ENCODE measurements around the gene SMIM45.

Gene SMIM45

DNA sequence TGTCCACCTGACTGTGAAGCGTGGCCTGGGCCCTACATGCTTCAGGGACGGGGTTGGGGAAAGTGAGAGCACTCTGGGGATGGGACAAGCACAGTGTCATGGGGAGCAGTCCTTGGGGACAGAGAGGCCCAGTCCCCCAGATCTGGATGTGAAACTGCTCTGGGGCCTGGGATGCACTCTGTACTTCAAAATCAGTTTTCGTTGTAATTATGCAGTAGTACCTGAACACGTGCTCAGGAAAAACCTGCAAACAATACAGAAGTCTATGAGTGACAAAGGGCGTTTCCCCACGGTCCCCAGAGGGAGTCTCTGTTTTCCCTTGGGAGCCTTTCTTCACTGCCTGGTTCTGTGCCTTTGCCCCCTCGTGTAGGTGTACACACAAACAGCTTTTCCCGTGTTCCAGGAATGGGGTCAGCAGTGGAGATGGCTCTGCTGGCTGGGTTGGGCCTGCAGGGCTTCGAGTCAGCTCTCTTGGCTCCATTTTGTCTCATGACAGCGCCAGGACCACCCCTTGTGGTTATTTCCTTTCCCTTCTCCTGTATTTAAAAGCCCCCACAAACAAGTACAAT, 20.2 kb upstream of the SMIM45 start (continued):
- TF ChIP-seq ZZZ3 (IDR thresholded peaks at IDR 0.05; ENCODE audit: control insufficient read depth, insufficient read length, low read depth) (no peak), GABPA (IDR thresholded peaks at IDR 0.05; ENCODE audit: low read depth) (no peak), ASH2L (IDR thresholded peaks at IDR 0.05; ENCODE audit: borderline replicate concordance, low read depth) (no peak), CREB1 (IDR thresholded peaks at IDR 0.05; ENCODE audit: low read depth) (no peak), MTA2 (IDR thresholded peaks at IDR 0.05; ENCODE audit: low read depth) (peak; percentile 76; the same call in 1 of the 2 replicates), BHLHE40 (IDR thresholded peaks at IDR 0.05; ENCODE audit: borderline replicate concordance in 1 of 2, low read depth in 2 of 2, low read length in 1 of 2) (peak; percentile 91 to 92), TCF3 (IDR thresholded peaks at IDR 0.05; ENCODE audit: borderline replicate concordance, insufficient read depth, low read depth, low read length) (no peak), CREM (IDR thresholded peaks at IDR 0.05; ENCODE audit: low read depth) (no peak), ZBED1 (IDR thresholded peaks at IDR 0.05; ENCODE audit: borderline replicate concordance) (no peak), DPF2 (IDR thresholded peaks at IDR 0.05) (no peak; the same call in 1 of the 2 replicates), POLR2A (IDR thresholded peaks at IDR 0.05; ENCODE audit: low read depth, low read length) (peak; percentile 1; the same call in 1 of the 2 replicates), NBN (IDR thresholded peaks at IDR 0.05) (peak; percentile 81), YY1 (IDR thresholded peaks at IDR 0.05; ENCODE audit: low read depth, low read length) (no peak), ZNF384 (IDR thresholded peaks at IDR 0.05; ENCODE audit: borderline replicate concordance, low read depth, low read length) (no peak), EGR1 (IDR thresholded peaks at IDR 0.05; ENCODE audit: borderline replicate concordance in 1 of 2, low read depth in 2 of 2, low read length in 2 of 2) (no peak), MYB (IDR thresholded peaks at IDR 0.05; ENCODE audit: borderline replicate concordance, low read depth, low read length) (0 out of 2 replicates have a peak, but pooled peaks have one; percentile 18), KAT2A (conservative IDR thresholded peaks at IDR 0.05; ENCODE audit: control insufficient read depth, low read depth, low read length) (no peak)
- TF ChIP-seq, protein P1, sequence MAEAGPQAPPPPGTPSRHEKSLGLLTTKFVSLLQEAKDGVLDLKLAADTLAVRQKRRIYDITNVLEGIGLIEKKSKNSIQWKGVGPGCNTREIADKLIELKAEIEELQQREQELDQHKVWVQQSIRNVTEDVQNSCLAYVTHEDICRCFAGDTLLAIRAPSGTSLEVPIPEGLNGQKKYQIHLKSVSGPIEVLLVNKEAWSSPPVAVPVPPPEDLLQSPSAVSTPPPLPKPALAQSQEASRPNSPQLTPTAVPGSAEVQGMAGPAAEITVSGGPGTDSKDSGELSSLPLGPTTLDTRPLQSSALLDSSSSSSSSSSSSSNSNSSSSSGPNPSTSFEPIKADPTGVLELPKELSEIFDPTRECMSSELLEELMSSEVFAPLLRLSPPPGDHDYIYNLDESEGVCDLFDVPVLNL (IDR thresholded peaks at IDR 0.05; ENCODE audit: low read depth, low read length): no peak
- TF ChIP-seq, protein P2, sequence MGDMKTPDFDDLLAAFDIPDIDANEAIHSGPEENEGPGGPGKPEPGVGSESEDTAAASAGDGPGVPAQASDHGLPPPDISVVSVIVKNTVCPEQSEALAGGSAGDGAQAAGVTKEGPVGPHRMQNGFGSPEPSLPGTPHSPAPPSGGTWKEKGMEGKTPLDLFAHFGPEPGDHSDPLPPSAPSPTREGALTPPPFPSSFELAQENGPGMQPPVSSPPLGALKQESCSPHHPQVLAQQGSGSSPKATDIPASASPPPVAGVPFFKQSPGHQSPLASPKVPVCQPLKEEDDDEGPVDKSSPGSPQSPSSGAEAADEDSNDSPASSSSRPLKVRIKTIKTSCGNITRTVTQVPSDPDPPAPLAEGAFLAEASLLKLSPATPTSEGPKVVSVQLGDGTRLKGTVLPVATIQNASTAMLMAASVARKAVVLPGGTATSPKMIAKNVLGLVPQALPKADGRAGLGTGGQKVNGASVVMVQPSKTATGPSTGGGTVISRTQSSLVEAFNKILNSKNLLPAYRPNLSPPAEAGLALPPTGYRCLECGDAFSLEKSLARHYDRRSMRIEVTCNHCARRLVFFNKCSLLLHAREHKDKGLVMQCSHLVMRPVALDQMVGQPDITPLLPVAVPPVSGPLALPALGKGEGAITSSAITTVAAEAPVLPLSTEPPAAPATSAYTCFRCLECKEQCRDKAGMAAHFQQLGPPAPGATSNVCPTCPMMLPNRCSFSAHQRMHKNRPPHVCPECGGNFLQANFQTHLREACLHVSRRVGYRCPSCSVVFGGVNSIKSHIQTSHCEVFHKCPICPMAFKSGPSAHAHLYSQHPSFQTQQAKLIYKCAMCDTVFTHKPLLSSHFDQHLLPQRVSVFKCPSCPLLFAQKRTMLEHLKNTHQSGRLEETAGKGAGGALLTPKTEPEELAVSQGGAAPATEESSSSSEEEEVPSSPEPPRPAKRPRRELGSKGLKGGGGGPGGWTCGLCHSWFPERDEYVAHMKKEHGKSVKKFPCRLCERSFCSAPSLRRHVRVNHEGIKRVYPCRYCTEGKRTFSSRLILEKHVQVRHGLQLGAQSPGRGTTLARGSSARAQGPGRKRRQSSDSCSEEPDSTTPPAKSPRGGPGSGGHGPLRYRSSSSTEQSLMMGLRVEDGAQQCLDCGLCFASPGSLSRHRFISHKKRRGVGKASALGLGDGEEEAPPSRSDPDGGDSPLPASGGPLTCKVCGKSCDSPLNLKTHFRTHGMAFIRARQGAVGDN (IDR thresholded peaks at IDR 0.05): peak; percentile 99
- TF ChIP-seq, protein P3, sequence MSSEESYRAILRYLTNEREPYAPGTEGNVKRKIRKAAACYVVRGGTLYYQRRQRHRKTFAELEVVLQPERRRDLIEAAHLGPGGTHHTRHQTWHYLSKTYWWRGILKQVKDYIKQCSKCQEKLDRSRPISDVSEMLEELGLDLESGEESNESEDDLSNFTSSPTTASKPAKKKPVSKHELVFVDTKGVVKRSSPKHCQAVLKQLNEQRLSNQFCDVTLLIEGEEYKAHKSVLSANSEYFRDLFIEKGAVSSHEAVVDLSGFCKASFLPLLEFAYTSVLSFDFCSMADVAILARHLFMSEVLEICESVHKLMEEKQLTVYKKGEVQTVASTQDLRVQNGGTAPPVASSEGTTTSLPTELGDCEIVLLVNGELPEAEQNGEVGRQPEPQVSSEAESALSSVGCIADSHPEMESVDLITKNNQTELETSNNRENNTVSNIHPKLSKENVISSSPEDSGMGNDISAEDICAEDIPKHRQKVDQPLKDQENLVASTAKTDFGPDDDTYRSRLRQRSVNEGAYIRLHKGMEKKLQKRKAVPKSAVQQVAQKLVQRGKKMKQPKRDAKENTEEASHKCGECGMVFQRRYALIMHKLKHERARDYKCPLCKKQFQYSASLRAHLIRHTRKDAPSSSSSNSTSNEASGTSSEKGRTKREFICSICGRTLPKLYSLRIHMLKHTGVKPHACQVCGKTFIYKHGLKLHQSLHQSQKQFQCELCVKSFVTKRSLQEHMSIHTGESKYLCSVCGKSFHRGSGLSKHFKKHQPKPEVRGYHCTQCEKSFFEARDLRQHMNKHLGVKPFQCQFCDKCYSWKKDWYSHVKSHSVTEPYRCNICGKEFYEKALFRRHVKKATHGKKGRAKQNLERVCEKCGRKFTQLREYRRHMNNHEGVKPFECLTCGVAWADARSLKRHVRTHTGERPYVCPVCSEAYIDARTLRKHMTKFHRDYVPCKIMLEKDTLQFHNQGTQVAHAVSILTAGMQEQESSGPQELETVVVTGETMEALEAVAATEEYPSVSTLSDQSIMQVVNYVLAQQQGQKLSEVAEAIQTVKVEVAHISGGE (CRISPR knock-in tag; IDR thresholded peaks at IDR 0.05): no peak
- TF ChIP-seq, protein P4, sequence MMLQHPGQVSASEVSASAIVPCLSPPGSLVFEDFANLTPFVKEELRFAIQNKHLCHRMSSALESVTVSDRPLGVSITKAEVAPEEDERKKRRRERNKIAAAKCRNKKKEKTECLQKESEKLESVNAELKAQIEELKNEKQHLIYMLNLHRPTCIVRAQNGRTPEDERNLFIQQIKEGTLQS (IDR thresholded peaks at IDR 0.05; ENCODE audit: borderline replicate concordance, extremely low read depth, low read depth, low read length): no peak
- TF ChIP-seq, protein P5, sequence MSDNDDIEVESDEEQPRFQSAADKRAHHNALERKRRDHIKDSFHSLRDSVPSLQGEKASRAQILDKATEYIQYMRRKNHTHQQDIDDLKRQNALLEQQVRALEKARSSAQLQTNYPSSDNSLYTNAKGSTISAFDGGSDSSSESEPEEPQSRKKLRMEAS (IDR thresholded peaks at IDR 0.05; ENCODE audit: low read depth, low read length): peak; percentile 87; the same call in 1 of the 2 replicates
